Measurements from ENCODE around the gene PLEKHD1.

DNA sequence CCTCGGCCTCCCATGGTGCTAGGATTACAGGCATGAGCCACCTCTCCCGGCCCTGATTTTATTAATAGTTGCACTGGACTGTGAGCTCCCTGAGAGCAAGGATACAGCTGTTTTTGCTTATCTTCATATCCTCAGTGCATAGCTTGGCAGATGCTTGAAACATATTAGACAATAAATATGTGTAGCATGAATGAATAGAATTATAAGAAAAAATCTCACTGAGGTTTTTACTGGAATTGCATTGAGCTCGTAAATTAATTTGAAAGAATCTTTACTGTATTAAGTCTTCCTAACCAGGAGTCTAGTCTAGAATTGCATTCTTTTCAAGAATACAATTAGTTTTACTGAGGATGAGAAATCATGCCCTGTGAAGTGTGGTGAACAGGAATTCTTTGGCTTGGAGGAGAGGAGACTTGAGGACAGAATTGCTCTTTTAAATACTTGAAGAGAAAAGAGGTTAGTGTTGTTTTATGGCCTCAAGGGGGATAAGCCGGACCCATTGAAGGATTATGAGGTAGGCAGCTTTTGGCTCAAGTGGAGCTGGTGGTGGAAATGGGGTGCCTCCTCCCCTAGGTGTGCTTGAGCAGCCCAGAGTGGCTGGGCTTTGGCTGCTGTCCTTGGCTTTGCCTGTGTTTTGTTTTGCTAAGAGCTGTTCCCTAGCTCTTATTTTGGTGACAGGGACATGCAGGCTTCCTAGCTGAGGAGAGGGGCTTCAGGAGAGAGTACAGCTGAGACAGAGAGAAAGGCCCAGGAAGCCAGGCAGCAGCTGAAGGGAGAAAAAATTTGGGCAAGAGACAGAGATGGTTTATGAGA is 34.0 kb downstream of the PLEKHD1 start:
- TF ChIP-seq ZNF8 (CRISPR knock-in tag; IDR thresholded peaks at IDR 0.05) (no peak), ZC3H10 (CRISPR knock-in tag; IDR thresholded peaks at IDR 0.05) (no peak), RARB (CRISPR knock-in tag; IDR thresholded peaks at IDR 0.05) (no peak), CSDC2 (CRISPR knock-in tag; IDR thresholded peaks at IDR 0.05) (no peak), ISL1 (CRISPR knock-in tag; IDR thresholded peaks at IDR 0.05) (no peak), GLIS3 (CRISPR knock-in tag; IDR thresholded peaks at IDR 0.05) (no peak)
- TF ChIP-seq, protein P1, sequence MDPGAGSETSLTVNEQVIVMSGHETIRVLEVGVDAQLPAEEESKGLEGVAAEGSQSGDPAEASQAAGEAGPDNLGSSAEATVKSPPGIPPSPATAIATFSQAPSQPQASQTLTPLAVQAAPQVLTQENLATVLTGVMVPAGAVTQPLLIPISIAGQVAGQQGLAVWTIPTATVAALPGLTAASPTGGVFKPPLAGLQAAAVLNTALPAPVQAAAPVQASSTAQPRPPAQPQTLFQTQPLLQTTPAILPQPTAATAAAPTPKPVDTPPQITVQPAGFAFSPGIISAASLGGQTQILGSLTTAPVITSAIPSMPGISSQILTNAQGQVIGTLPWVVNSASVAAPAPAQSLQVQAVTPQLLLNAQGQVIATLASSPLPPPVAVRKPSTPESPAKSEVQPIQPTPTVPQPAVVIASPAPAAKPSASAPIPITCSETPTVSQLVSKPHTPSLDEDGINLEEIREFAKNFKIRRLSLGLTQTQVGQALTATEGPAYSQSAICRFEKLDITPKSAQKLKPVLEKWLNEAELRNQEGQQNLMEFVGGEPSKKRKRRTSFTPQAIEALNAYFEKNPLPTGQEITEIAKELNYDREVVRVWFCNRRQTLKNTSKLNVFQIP (CRISPR knock-in tag; IDR thresholded peaks at IDR 0.05; ENCODE audit: borderline replicate concordance, low read depth): no peak
- TF ChIP-seq, protein P2, sequence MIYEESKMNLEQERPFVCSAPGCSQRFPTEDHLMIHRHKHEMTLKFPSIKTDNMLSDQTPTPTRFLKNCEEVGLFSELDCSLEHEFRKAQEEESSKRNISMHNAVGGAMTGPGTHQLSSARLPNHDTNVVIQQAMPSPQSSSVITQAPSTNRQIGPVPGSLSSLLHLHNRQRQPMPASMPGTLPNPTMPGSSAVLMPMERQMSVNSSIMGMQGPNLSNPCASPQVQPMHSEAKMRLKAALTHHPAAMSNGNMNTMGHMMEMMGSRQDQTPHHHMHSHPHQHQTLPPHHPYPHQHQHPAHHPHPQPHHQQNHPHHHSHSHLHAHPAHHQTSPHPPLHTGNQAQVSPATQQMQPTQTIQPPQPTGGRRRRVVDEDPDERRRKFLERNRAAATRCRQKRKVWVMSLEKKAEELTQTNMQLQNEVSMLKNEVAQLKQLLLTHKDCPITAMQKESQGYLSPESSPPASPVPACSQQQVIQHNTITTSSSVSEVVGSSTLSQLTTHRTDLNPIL (CRISPR knock-in tag; IDR thresholded peaks at IDR 0.05; ENCODE audit: low read depth): no peak
